ENCODE measurements around the gene CXCR4. TPM values are rescaled to one million over a fixed set of nuclear protein-coding genes. Genes with fewer than 3 reads are reported as not detected.

Gene CXCR4
- total RNA-seq, 1 donor from 2014 or later = 0.88 TPM

DNA sequence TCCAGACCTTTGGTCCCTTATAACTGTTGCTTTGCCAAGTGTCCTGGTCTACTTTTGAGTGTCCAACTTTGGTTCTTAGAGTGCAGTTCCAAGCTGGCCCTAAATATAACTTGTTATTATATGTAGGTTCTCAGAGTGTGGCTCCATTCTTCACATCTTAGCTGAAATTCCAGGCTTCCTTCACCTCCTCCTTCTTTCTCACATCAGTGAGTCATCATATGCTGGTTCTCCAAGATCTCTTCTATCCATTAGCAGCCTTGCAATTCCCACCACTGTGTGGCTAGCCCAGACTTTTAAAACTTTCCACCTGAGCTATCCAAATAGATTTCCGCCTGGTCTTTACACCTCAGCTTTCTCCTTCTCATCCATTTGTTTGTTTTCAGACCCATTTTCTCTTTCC, 12.6 kb upstream of the CXCR4 start:
- H3K4me3 ChIP-seq (ENCODE audit: low read depth, low read length) = no peak overlapping the region
- TF ChIP-seq CTCF (IDR thresholded peaks at IDR 0.05; ENCODE audit: insufficient read depth, low read length, poor library complexity, severe bottlenecking) = no peak
- peaks cover 7% of the 10 kb centered on the region for H3K27me3 ChIP-seq (ENCODE audit: control insufficient read depth, insufficient read depth, low read length)
- DNase-seq (ENCODE audit: low read depth) = no peak
- H3K36me3 ChIP-seq (ENCODE audit: control insufficient read depth, insufficient read depth, low read length) = no peaks in the 10 kb centered on the region

DNA sequence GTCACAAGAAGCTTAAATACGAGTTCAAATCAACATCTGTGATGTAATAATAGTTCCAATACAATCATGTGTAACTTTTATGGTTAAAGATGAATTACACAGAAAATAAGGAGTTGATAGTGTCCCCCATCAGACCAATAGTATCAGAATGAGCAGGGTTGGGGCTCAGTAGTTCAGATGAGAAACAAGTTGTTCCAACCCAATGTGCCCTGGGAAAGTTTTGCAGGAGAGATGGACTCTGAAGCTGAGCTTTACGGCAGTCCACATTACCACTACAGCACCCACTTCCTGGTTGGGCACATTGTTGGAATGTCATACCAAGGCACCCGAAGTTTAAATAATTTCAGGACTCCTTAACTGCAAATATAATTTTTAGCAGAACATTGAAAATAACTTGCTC, 12.1 kb upstream of the CXCR4 start:
- TF ChIP-seq CTCF (IDR thresholded peaks at IDR 0.05; ENCODE audit: insufficient read depth, low read length, poor library complexity, severe bottlenecking) = no peak
- H3K27me3 ChIP-seq (ENCODE audit: control insufficient read depth, insufficient read depth, low read length) = peaks cover 7% of the 10 kb centered on the region
- H3K36me3 ChIP-seq (ENCODE audit: control insufficient read depth, insufficient read depth, low read length) = no peaks in the 10 kb centered on the region
- no peak for DNase-seq (ENCODE audit: low read depth)
- no peak overlapping the region for H3K4me3 ChIP-seq (ENCODE audit: low read depth, low read length)

GRCh38 chr2:136129601-136130000, 11.7 kb upstream of the CXCR4 start:
- DNase-seq (ENCODE audit: low read depth) = no peak
- no peaks in the 10 kb centered on the region for H3K36me3 ChIP-seq (ENCODE audit: control insufficient read depth, insufficient read depth, low read length)
- H3K27me3 ChIP-seq (ENCODE audit: control insufficient read depth, insufficient read depth, low read length) = peaks cover 7% of the 10 kb centered on the region
- H3K4me3 ChIP-seq (ENCODE audit: low read depth, low read length) = no peak overlapping the region
- no peak for TF ChIP-seq CTCF (IDR thresholded peaks at IDR 0.05; ENCODE audit: insufficient read depth, low read length, poor library complexity, severe bottlenecking)

GRCh38 chr2:136128905-136129304, 11.0 kb upstream of the CXCR4 start:
- H3K27me3 ChIP-seq (ENCODE audit: control insufficient read depth, insufficient read depth, low read length) = peaks cover 7% of the 10 kb centered on the region
- TF ChIP-seq CTCF (IDR thresholded peaks at IDR 0.05; ENCODE audit: insufficient read depth, low read length, poor library complexity, severe bottlenecking) = no peak
- no peaks in the 10 kb centered on the region for H3K36me3 ChIP-seq (ENCODE audit: control insufficient read depth, insufficient read depth, low read length)
- no peak for DNase-seq (ENCODE audit: low read depth)
- H3K4me3 ChIP-seq (ENCODE audit: low read depth, low read length) = no peak overlapping the region

GRCh38 chr2:136128366-136128765, 10.4 kb upstream of the CXCR4 start:
- no peak for TF ChIP-seq CTCF (IDR thresholded peaks at IDR 0.05; ENCODE audit: insufficient read depth, low read length, poor library complexity, severe bottlenecking)
- DNase-seq (ENCODE audit: low read depth) = no peak

DNA sequence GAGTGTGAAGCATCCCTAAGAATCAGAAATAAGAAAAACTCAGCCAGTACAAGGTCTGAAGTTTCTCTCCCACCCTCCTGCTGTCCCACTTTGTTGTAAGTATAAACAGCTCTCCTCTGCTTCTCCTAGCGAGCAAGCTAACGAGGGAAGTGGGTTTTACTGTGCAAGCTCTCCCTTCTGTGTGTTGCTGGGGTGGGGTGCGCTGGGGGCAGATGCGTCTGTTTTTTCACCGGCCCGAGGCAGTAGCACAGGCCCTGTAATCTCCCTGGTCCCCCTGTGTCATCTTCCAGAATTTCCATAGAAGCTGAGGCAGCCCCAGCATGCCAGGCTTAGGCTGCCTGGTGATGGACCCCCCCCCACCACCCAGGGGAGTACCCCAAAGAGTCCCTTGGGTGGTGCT, 9.4 kb upstream of the CXCR4 start:
- TF ChIP-seq CTCF (IDR thresholded peaks at IDR 0.05; ENCODE audit: insufficient read depth, low read length, poor library complexity, severe bottlenecking) = no peak
- Histone ChIP-seq H3K36me3 (ENCODE audit: control insufficient read depth, insufficient read depth, low read length) (no peaks in the 10 kb centered on the region), H3K4me3 (ENCODE audit: low read depth, low read length) (no peak overlapping the region), H3K27me3 (ENCODE audit: control insufficient read depth, insufficient read depth, low read length) (peaks cover 7% of the 10 kb centered on the region)
- DNase-seq (ENCODE audit: low read depth) = no peak

More at GRCh38 chr2:136128366-136128765, 10.4 kb upstream of the CXCR4 start:
- peaks cover 7% of the 10 kb centered on the region for H3K27me3 ChIP-seq (ENCODE audit: control insufficient read depth, insufficient read depth, low read length)
- no peak overlapping the region for H3K4me3 ChIP-seq (ENCODE audit: low read depth, low read length)
- H3K36me3 ChIP-seq (ENCODE audit: control insufficient read depth, insufficient read depth, low read length) = no peaks in the 10 kb centered on the region
